WTC11 (cell line): ENCODE results near the gene GABPB1. TPM values are rescaled to one million over a fixed set of nuclear protein-coding genes. Genes with fewer than 3 reads are reported as not detected.

Experiments
- ATAC-seq: fragments of 200-7000 bp; cut with Tn5 transposase; 2 replicates; pipeline ENCODE4 v1.10.0; 2021; ENCODE audit warnings: mild to moderate bottlenecking, moderate library complexity
- CTCF ChIA-PET: fragments of 300-600 bp; sonication (Branson Sonifier 250); formaldehyde crosslinking; loops from one replicate; lab custom pipeline; 2021; ENCODE audit warnings: antibody characterized with exemption; lab: Charles Lee
- POLR2A ChIA-PET: fragments of 350-600 bp; sonication (Branson Sonifier 250); formaldehyde crosslinking; loops from one replicate; lab custom pipeline; 2021; ENCODE audit warnings: antibody characterized with exemption; lab: Charles Lee
- DNase-seq: peaks from one replicate; pipeline ENCODE4 v3.0.0; 2021; ENCODE audit warnings: low spot score
- H3K27ac Mint-ChIP-seq: 2 replicates; pipeline ENCODE4 v1.8.0; 2021; ENCODE audit warnings: mixed read lengths
- H3K27me3 Mint-ChIP-seq: 2 replicates; pipeline ENCODE4 v1.8.0; 2021; ENCODE audit warnings: low read depth, mild to moderate bottlenecking, moderate library complexity, mixed read lengths
- H3K36me3 Mint-ChIP-seq: 2 replicates; pipeline ENCODE4 v1.8.0; 2021; ENCODE audit warnings: mixed read lengths
- H3K4me1 Mint-ChIP-seq: 2 replicates; pipeline ENCODE4 v1.8.0; 2022; ENCODE audit warnings: mixed read lengths
- H3K4me3 Mint-ChIP-seq: 2 replicates; pipeline ENCODE4 v1.8.0; 2021; ENCODE audit warnings: mild to moderate bottlenecking, moderate library complexity, mixed read lengths
- H3K9me3 Mint-ChIP-seq: 2 replicates; pipeline ENCODE4 v1.8.0; 2021; ENCODE audit warnings: mixed read lengths
- ATF2 ChIP-seq: sonication (generic); formaldehyde crosslinking; IDR thresholded peaks from 2 replicates; pipeline ENCODE4 v1.8.1; 2022; ENCODE audit warnings: low read depth, missing genetic modification reagents, borderline replicate concordance
- CTCF ChIP-seq: fragments of 200-600 bp; IDR thresholded peaks from 2 replicates; pipeline ENCODE4 v1.8.0; 2022; ENCODE audit warnings: antibody characterized with exemption
- E2F1 ChIP-seq: sonication (generic); formaldehyde crosslinking; IDR thresholded peaks from 2 replicates; pipeline ENCODE4 v1.8.0; 2022; ENCODE audit warnings: mild to moderate bottlenecking, missing genetic modification reagents
- EMX1 ChIP-seq: fragments of 250-450 bp; sonication (Bioruptor Pico); IDR thresholded peaks from 2 replicates; pipeline ENCODE4 v1.8.0; 2021; ENCODE audit warnings: mild to moderate bottlenecking
- ERG ChIP-seq: fragments of 250-450 bp; sonication (Bioruptor Pico); IDR thresholded peaks from 2 replicates; pipeline ENCODE4 v1.8.0; 2021; ENCODE audit warnings: mild to moderate bottlenecking
- GRHL2 ChIP-seq: fragments of 250-450 bp; sonication (Bioruptor Pico); IDR thresholded peaks from 2 replicates; pipeline ENCODE4 v1.8.0; 2022; ENCODE audit warnings: mild to moderate bottlenecking, moderate library complexity; ENCODE audit not compliant: insufficient replicate concordance, severe bottlenecking
- JAZF1 ChIP-seq: fragments of 250-450 bp; sonication (Bioruptor Pico); IDR thresholded peaks from 2 replicates; pipeline ENCODE4 v1.9.0; 2021; ENCODE audit warnings: moderate library complexity, mild to moderate bottlenecking, inconsistent platforms
- MXD4 ChIP-seq: fragments of 250-450 bp; sonication (Bioruptor Pico); IDR thresholded peaks from 2 replicates; pipeline ENCODE4 v1.8.0; 2021; ENCODE audit warnings: mild to moderate bottlenecking, moderate library complexity, borderline replicate concordance
- NR1H2 ChIP-seq: sonication (generic); formaldehyde crosslinking; IDR thresholded peaks from 2 replicates; pipeline ENCODE4 v1.9.0; 2021; ENCODE audit warnings: mild to moderate bottlenecking, moderate library complexity, missing genetic modification reagents
- NR2C2 ChIP-seq: sonication (generic); formaldehyde crosslinking; IDR thresholded peaks from 2 replicates; pipeline ENCODE4 v1.8.0; 2022; ENCODE audit warnings: mild to moderate bottlenecking, missing genetic modification reagents
- PREB ChIP-seq: sonication (generic); formaldehyde crosslinking; IDR thresholded peaks from 2 replicates; pipeline ENCODE4 v1.8.1; 2022; ENCODE audit warnings: mild to moderate bottlenecking, missing genetic modification reagents, moderate library complexity, borderline replicate concordance
- RELA ChIP-seq: sonication (generic); formaldehyde crosslinking; IDR thresholded peaks from 2 replicates; pipeline ENCODE4 v1.8.1; 2022; ENCODE audit warnings: missing genetic modification reagents, mild to moderate bottlenecking, borderline replicate concordance
- SP1 ChIP-seq: sonication (generic); formaldehyde crosslinking; conservative IDR thresholded peaks from 2 replicates; pipeline ENCODE4 v1.8.1; 2022; ENCODE audit warnings: missing genetic modification reagents
- TCF7 ChIP-seq: sonication (generic); formaldehyde crosslinking; IDR thresholded peaks from 2 replicates; pipeline ENCODE4 v1.8.0; 2022; ENCODE audit warnings: mild to moderate bottlenecking, low read depth, missing genetic modification reagents, moderate library complexity
- TEAD1 ChIP-seq: sonication (generic); formaldehyde crosslinking; IDR thresholded peaks from 2 replicates; pipeline ENCODE4 v1.8.0; 2022; ENCODE audit warnings: mild to moderate bottlenecking, missing genetic modification reagents
- TEAD4 ChIP-seq: sonication (generic); formaldehyde crosslinking; IDR thresholded peaks from 2 replicates; pipeline ENCODE4 v1.8.0; 2022; ENCODE audit warnings: mild to moderate bottlenecking, missing genetic modification reagents
- USF1 ChIP-seq: sonication (generic); formaldehyde crosslinking; IDR thresholded peaks from 2 replicates; pipeline ENCODE4 v1.8.0; 2022; ENCODE audit warnings: mild to moderate bottlenecking, missing genetic modification reagents
- ZBTB21 ChIP-seq: sonication (generic); formaldehyde crosslinking; IDR thresholded peaks from 2 replicates; pipeline ENCODE4 v1.8.1; 2023; ENCODE audit warnings: mild to moderate bottlenecking, missing genetic modification reagents, borderline replicate concordance
- ZNF121 ChIP-seq: sonication (generic); formaldehyde crosslinking; IDR thresholded peaks from 2 replicates; pipeline ENCODE4 v1.8.0; 2023; ENCODE audit warnings: missing genetic modification reagents
- ZNF219 ChIP-seq: sonication (generic); formaldehyde crosslinking; IDR thresholded peaks from 2 replicates; pipeline ENCODE4 v1.8.0; 2023; ENCODE audit warnings: missing genetic modification reagents, mild to moderate bottlenecking, borderline replicate concordance
- ZNF232 ChIP-seq: sonication (generic); formaldehyde crosslinking; IDR thresholded peaks from 2 replicates; pipeline ENCODE4 v1.8.0; 2022; ENCODE audit warnings: mild to moderate bottlenecking, missing genetic modification reagents
- ZNF396 ChIP-seq: fragments of 250-450 bp; sonication (Bioruptor Pico); IDR thresholded peaks from 2 replicates; pipeline ENCODE4 v1.8.0; 2021; ENCODE audit warnings: mild to moderate bottlenecking, moderate library complexity, borderline replicate concordance
- ZSCAN18 ChIP-seq: fragments of 250-450 bp; sonication (Bioruptor Pico); IDR thresholded peaks from 2 replicates; pipeline ENCODE4 v2.1.2; 2022; ENCODE audit warnings: mild to moderate bottlenecking, moderate library complexity
- total RNA-seq: library from RNA; stranded (reverse); gene quantifications from 3 replicates; pipeline ENCODE4 v1.2.3, GENCODE V29; 2021

The GABPB1 gene
- total RNA-seq, 1 experiment from 2014 or later = 28.9 TPM

- Mint-ChIP-seq H3K27ac (no peak overlapping the region), H3K36me3 (peaks cover 3% of the 10 kb centered on the region; the same call in 1 of the 2 replicates), H3K9me3 (no peaks in the 10 kb centered on the region), H3K4me3 (no peak overlapping the region), H3K4me1 (no peaks in the 10 kb centered on the region), H3K27me3 (no peaks in the 10 kb centered on the region)
- DNase-seq (no peak), ATAC-seq (no peak)
- ChIA-PET CTCF (no interaction called here), POLR2A (interaction anchor here (0.9 kb wide), 1 partner anchor 19 kb away, joined by 4 read pairs; no protein-coding TSS in a partner anchor)
- no peak for TF ChIP-seq ZNF232 (CRISPR knock-in tag)
- no peak for TF ChIP-seq ZNF121 (CRISPR knock-in tag)
- TF ChIP-seq ZSCAN18 (CRISPR knock-in tag) = no peak
- no peak for TF ChIP-seq ATF2 (CRISPR knock-in tag)
- TF ChIP-seq ERG (CRISPR knock-in tag) = no peak
- TF ChIP-seq ZBTB21 (CRISPR knock-in tag) = no peak
- TF ChIP-seq PREB = no peak
- no peak for TF ChIP-seq NR1H2 (CRISPR knock-in tag)
- no peak for TF ChIP-seq SP1
- TF ChIP-seq NR2C2 (CRISPR knock-in tag) = no peak
- TF ChIP-seq MXD4 (CRISPR knock-in tag) = no peak
- no peak for TF ChIP-seq USF1 (CRISPR knock-in tag)
- no peak for TF ChIP-seq ZNF219
- no peak for TF ChIP-seq ZNF396 (CRISPR knock-in tag)
- no peak for TF ChIP-seq RELA (CRISPR knock-in tag)
- no peak for TF ChIP-seq E2F1
Observed at GRCh38 chr15:50229336-50229735, 125.7 kb downstream of the GABPB1 start.

- Mint-ChIP-seq H3K27ac (no peak overlapping the region), H3K4me1 (no peaks in the 10 kb centered on the region), H3K9me3 (no peaks in the 10 kb centered on the region), H3K27me3 (no peaks in the 10 kb centered on the region), H3K36me3 (peaks cover 3% of the 10 kb centered on the region; the same call in 1 of the 2 replicates), H3K4me3 (no peak overlapping the region)
- no peak for DNase-seq
- CTCF ChIA-PET = interaction anchor here (1.1 kb wide), 1 partner anchor 87 kb away, joined by 3 read pairs; no protein-coding TSS in a partner anchor
- no peak for ATAC-seq
- POLR2A ChIA-PET = no interaction called here
- TF ChIP-seq TEAD4 (CRISPR knock-in tag) (no peak), NR1H2 (CRISPR knock-in tag) (no peak), EMX1 (CRISPR knock-in tag) (no peak), E2F1 (no peak), ZBTB21 (CRISPR knock-in tag) (no peak), TCF7 (CRISPR knock-in tag) (no peak), RELA (CRISPR knock-in tag) (no peak), GRHL2 (CRISPR knock-in tag) (no peak), JAZF1 (no peak), TEAD1 (CRISPR knock-in tag) (no peak), PREB (no peak), CTCF (no peak)
Observed at GRCh38 chr15:50228866-50229265, 126.1 kb downstream of the GABPB1 start.
